Retinal pigment epithelial cell (primary cell): Measurements from ENCODE around the gene IGFBP2.

ENCODE experiments used
- DNase-seq: peaks from one replicate; pipeline ENCODE4 v3.0.0-alpha.2; 2010; ENCODE audit warnings: low read depth
- H3K4me3 ChIP-seq: 2 replicates; pipeline ENCODE4 v1.5.1; 2011; ENCODE audit warnings: mild to moderate bottlenecking, low read length, control low read depth, moderate library complexity
- CTCF ChIP-seq: conservative IDR thresholded peaks from 2 replicates; pipeline ENCODE4 v1.5.1; 2011; ENCODE audit warnings: low read depth, low read length, control low read depth, inconsistent platforms

Gene IGFBP2

GRCh38 chr2:216615298-216616082 lies 17.7 kb upstream of the IGFBP2 start:
- DNase-seq: no peak
- TF ChIP-seq CTCF: no peak
- H3K4me3 ChIP-seq: no peak overlapping the region

GRCh38 chr2:216616083-216616678 lies 17.0 kb upstream of the IGFBP2 start:
- no peak for TF ChIP-seq CTCF
- H3K4me3 ChIP-seq: no peak overlapping the region
- DNase-seq: no peak

DNA sequence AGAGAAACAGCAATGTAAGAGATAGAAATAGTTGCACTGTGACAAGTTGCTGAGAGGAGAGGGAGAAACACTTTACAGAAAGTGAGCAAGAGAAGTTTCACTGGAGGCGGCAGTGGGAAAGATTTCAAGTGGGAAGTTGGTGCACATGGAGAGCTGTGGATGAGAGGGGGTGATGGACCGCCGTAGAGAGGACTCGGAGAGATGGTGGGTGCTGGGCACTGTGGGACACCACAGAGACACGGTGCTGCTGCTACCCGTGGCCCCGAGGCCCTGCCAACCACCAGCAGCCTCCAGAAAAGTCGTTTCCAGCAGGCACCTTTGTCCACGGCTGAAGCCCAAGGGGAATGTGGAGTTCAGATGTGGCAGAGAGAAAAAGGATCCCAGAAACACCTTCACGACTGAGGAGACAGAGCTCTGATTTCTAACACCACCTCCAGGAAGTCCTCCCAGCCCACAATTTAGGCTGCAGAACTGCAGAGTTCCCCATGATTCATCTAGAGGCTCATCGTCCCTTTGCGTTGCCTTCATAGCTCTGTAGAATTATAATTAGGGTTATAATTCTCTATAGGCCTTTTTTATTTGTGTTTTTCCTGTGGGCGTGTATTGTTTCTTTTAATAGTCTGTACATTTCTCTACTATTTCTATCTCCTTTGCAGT lies 15.9 kb upstream of the IGFBP2 start:
- no peak overlapping the region for H3K4me3 ChIP-seq
- no peak for TF ChIP-seq CTCF
- no peak for DNase-seq

DNA sequence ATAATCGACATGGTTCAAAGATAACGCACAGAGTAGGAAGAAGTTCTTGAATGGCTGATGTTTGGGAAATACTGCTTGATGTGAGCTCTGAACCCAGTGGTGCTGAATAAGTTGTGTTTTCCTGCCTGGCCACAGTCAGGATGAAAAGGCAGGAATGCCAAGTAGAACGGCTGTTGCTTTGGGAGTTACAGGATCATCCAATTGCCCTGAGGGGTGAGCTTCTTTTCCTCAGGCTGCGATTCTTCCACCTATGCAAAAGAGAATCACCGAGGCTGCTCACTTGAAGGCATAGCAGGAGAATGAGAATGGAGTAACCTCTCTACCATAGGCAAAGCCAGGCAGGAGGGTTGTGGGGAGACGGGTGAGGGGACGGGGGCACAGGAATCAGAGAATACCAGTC lies 14.4 kb upstream of the IGFBP2 start:
- no peak for DNase-seq
- TF ChIP-seq CTCF: no peak
- no peak overlapping the region for H3K4me3 ChIP-seq

DNA sequence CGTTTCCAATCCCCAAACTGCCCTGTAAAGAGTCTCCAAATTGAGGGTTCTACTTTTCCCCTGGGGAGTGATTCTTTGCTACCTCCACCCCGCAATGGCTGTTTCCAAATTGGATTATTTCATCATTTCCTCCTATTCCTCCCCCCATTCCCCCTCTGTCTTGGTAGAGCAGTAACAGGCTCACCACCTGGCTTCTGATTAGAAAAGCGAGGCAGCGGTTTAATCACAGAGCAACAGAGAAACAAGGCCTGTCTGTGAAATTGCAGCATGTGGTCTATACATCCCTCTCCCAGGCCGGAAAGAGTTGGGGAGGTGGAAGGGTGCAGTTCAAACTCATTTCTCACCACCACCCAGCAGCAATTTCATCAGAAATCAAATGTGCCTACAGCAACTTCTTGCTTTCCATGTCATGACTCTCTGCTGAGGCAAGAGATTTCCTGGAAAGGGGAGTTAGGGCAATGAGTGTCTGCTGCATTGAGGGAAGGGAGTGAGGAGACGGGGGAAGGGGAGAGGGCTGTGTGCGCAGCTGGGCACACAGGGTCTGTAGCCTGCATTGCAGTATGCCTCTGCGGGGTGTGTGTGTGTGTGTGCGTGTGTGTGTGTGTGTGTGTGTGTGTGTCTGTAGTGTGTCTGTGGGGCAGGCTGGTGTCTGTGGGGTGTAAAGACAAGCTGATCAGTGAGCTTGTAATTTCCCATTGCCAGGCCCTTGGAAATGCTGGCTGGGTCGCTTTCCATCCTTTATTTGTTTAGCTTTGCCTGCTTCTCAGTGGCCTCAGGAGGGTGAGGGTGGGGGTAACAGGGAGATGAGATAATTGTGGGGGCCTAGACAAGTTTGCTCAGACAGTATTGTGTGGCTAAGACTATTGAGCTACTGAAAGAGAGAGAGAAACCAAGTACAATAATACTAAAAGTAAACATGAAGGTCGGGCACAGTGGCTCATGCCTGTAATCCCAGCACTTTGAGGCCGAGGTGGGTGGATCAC lies 13.5 kb upstream of the IGFBP2 start:
- no peak for TF ChIP-seq CTCF
- H3K4me3 ChIP-seq: no peak overlapping the region
- DNase-seq: no peak

DNA sequence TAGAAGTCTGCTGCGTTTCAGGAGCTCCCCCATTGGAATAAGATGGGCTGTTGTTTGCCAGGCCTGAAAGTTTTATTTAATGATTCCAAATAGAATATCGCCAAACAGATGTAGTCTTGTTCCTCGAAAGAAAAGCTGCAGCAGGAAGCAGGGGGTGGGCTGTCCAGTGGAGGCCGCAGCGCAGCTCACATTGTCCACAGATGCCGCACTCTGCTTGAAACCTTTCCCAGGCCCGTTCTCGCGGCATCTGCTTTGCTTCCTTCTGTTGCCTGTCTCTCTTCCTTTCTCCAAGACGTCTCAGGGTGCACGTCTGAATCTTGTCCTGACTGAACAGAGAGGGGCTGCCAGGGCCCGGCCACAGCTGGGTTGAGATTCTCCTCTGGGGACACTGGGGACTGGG lies 12.4 kb upstream of the IGFBP2 start:
- no peak for DNase-seq
- TF ChIP-seq CTCF: no peak
- no peak overlapping the region for H3K4me3 ChIP-seq
